ENCODE measurements around the gene LRRC47.

The LRRC47 gene

DNA sequence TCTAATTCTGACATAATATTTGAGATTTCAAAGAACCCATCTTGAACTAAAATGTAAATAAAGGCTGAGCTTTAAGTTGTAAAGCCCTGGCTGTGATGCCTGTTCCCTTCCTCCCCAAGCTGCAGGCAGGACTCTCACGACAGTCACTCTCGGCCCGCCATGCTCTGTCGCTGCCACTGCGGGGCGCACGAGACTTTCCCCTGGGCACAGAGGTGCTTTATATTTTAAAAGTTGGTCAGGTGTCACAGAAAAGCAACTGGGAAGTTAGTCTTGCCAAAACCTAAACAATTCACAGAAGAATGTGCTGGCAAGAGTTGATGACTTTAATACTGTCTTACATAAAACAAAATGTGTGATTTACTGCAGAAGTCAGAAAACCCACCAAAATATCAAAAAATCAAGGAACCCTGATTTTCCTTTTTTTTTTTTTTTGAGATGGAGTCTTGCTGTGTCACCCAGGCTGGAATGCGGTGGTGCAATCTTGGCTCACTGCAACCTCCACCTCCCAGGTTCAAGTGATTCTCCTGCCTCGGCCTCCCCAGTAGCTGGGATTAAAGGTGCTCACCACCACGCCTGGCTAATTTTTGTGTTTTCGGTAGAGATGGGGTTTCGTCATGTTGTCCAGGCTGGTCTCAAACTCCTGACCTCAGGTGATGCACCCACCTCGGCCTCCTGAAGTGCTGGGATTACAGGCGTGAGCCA, 10.7 kb downstream of the LRRC47 start:
- no peak for DNase-seq (ENCODE audit: low spot score)

DNA sequence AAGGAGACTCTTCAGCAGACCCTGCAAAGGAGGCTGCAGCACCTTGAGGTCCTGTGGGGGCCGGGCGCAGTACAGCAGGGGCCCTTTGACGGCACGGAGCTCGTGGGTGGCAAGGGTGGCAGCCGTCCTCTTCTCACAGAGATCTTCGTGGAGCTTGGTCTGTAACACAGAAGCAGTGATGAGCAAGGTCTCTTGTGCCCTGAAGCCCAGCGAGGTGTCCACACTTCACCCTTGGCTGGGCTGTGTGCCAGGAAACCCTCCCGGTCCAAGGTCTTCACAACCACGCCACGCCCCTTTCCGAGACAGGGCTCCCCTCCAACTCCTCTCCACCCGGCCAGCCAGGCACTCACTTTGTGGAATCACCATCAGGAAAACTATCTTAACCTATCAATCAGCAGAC, 11.3 kb downstream of the LRRC47 start:
- no peak for DNase-seq (ENCODE audit: low spot score)

DNA sequence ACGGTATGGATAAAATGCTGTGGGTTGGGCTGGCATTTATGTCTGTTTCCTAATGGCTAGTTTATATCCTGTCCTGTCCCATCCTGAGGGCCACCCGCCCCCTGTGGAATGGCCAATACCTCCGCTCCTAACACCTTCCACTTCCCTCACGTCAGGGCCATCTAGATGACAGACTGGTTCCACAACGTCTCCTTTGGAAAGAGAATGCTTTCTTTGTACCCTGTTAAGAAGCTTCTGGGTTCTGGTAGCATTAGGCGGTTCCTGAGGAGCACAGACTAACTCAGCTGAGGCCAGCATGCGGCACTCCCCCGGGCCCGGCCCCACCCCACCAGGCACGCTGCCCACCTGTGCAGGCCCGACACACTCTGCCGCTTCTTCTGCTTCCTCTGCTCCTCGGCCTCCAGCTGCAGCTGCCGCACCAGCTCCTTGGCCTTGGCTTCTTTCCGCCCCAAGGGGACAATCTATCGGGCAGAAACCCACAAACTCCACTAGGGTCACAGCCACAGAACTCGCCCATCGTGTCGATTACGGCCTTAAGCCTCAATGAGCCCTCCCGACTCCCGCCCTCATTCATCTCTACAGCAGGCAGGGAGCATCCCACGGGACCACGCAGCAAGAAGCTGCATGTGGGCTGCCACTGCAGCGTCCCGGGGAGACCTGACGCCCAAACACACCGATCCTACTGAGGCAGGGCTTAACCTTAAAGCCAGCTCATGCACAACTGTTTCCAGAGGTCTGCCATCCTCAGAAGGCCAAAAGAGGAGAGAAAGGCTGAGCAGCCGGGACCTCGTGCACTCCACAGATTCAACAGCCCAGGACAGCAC, 12.4 kb downstream of the LRRC47 start:
- DNase-seq (ENCODE audit: low spot score) = no peak

DNA sequence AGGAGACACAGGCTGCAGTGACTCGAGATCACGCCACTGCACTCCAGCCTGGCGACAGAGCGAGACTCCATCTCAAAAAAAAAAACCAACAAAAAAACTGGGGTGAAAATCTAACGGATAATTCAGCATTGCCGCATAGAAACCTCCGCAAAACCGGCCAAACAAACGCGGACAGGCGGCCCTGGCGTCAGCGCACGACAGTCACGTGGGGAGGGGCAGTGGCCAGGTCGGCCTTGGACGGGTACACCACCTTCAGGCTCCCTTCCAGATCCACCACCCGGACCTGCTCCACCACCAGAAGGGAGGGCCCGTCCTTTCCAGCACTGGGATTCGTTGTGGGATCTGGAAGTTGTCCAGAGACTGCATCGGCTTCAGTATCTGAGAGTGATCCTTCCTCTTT, 15.4 kb downstream of the LRRC47 start:
- DNase-seq (ENCODE audit: low spot score) = no peak

DNA sequence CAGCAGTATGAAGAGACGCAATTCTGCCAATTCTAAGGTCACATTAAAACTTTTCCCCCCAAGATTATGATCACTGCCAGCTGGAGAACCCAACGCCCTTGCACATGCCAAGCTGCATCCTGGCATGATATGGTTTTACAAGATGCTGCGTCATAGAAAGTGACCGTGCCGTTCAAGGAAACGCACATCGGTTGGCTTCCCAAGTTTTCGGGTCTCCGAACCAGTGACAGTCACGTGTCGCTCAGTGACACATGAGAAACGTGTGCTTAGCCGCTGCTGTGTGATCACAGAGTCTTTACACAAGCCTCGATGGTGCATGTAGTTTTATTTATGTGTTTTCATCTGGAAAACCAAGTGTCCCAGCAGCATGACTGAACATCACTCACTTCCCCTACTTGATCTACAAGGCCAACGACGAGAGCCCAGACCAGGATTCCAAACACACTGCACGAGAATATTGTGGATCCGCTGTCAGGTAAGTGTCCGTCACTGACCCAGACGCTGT, 16.3 kb downstream of the LRRC47 start:
- no peak for DNase-seq (ENCODE audit: low spot score)

DNA sequence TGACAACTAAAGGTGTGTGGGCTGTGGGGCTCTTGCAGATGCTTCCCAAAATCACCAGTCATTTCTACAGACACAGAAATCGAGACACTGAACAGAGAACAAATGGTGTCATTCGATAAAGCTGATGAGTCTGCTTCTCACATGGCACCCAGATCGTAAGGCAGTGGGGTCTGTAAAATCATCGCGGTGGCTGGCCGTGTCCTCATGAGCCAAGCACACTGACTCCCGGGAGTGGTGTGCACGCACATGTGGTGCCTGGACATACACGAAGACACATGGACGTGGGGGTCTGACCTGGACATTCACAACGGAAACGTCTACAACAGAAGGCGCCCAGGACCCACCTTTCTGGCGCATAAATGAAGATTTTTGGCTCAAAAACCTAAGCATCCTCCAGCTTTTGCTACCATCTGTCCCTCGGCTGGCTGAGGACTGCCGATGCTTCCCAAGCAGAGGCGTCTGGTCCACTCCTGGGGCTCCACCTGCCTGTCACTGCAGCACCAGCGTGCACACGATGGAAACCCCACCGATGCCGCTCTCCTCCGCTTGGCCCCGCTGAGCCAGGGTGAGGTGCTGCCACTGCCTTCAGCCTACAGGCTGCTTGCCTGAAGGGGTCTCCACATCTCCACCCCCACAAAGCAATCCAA, 16.9 kb downstream of the LRRC47 start:
- DNase-seq (ENCODE audit: low spot score) = no peak

DNA sequence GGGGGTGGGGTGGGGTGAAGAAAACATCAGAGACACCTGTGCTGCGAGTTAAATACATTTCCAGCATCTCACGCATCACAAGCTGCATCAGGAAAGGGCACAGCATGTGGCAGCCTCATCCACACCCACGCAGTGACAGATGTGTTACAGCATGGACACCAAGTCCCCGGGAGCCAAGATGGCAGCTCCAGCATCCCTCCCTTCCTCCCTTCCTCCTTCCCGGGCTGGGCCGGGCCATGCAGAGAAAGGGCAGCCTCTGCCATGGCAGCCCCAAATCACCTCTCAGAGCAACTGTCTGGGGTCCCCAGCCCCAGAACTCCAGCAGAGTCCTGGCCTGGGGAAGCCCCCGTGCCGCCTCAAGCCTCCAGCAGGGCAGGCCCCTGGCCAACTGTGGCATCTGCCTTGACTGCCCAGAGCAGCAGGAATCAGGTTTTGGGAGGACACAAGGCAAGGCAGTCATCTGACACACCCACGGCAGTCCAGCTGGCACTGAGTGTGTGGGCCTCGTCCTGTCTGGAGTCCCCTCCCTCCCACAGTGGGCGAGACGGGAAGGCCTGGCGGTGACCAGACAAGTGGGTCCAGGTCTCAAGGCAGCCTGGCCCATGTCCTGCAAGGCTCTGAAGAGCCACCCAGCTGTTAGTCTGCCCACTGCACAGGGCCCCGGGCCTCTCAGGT, 17.6 kb downstream of the LRRC47 start:
- DNase-seq (ENCODE audit: low spot score) = no peak

DNA sequence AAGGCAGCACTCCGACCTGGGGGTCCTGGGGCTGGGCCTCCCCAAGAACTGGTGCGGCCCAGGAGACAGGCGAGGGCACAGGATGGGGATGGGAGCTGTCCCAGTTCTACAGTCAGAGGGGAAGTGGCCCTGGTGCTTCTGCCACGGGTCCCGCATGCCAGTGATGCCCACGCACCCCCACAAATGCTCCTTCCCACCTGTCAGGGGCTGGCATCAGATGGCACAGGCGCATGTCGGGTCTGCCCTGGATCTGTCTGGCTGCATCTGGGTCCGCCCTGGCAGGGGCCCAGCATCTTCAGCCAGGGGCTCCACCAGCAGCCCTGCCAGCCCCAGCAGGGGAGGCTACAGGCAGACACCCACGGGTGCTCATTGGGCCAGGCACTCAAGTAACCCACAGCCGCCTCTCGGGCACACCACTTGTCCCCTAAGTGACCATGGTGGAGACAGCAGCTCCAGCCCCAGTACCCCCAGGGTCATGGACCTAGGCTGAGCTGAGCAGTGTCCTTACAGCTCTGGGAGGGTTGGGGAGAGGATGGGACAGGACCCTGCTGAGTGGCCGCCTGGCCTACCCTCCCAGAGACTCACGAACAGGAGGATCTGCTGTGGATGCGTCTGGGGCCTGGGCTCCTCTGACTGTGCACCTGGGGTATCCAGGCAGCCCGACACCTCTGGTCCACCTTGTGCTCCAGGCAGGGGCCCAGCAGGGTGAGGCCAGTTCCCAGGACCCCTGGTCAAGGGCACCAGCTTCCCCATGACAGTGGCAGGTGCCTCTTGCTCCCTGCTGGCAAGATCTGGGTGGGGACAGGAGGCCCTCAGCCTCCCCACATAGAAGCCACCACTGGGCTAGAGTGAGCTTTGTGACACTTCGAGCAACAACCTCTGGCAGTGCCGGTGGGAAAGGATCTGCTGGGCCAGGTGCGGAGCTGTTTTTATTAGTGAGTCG, 18.4 kb downstream of the LRRC47 start:
- peak; percentile 60 for DNase-seq (ENCODE audit: low spot score)

DNA sequence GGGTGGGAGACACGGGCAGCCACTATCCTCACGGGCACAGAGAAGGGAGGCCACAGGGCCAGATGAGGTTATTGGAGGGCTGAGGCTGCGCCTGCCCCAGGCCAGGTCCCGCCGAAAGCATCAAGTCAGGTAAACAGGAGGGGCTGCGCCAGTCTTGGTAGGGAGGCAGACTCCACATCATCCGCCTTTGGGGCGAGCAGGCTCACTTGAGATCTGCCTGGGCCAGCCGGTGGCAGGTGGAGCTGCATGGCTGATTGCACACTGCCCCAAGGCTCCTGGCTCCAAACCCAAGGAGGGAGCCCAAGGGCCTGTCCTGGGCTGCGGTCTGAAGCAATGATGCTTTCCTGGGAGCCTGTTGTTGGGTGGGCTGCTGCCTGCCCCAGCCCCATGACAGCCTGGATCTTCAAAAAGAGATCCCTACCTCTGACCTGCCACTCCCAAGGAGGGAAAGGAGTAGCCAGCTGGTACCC, 19.2 kb downstream of the LRRC47 start:
- DNase-seq (ENCODE audit: low spot score) = no peak

DNA sequence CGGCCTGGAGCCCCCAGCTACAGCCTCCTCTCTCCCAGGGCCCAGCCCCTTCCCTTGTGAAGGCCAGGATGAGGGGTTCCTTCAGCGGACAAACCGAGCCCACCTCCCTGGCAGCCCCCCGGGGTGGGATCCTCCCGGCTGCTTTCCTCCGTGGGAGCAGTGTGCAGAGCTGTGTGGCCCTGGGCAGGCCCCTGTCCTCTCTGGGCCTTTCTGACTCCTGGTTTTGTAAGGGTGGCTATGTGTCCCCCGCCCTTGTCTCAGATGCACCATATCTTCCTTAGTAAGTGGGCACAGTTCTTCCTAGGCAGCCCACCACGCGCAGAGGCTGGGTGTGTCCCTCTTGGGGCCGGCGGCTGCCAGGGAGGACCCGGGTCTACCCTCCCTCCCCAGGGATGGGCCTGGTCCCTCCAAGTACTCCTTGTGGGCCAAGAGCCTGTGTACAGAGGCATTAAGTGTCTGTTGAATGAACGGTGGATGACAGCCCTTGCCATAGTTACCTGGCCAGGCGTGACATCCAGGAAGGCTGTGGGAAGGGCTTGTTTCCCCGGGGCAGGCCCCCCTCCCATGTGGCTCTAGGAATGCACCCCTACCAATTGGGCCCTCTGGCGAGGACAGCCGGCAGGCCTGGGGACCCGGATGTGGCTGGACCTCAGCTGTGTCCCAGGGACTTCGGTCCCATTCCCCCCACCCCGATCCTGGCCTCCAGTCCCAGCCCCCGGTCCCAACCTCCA, 19.9 kb downstream of the LRRC47 start:
- DNase-seq (ENCODE audit: low spot score) = no peak

DNA sequence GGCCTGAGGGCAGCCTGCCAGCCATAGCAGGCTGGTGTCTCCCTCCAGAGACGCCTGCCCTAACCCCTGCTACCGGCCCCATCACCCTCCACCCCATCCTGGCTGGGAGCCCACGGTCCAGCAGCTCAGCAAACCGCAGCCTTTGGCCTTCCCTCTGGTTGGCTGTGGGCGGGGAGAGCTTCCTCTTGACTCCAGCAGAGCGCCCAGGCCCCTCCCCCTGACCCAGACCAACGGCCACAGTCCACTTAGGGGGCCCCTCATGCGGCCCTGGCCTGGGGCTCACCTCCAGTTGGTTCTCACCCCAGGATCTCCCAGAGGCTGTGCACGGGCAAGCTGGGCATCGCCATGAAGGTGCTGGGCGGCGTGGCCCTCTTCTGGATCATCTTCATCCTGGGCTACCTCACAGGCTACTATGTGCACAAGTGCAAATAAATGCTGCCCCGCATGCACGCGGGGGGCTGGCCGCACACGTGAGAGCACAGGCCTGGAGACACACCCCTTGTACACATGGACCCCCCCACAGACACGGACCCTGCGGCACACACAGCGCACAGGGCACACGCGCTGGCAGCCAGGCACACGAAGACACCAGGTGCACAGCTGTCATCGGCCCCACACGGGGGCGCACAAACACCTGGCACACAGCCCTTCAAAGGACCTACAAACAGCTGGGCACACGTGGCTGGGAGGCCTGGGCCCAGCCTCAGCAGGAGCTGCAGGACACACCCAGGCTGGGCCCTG, 20.6 kb downstream of the LRRC47 start:
- DNase-seq (ENCODE audit: low spot score) = peak; percentile 87

DNA sequence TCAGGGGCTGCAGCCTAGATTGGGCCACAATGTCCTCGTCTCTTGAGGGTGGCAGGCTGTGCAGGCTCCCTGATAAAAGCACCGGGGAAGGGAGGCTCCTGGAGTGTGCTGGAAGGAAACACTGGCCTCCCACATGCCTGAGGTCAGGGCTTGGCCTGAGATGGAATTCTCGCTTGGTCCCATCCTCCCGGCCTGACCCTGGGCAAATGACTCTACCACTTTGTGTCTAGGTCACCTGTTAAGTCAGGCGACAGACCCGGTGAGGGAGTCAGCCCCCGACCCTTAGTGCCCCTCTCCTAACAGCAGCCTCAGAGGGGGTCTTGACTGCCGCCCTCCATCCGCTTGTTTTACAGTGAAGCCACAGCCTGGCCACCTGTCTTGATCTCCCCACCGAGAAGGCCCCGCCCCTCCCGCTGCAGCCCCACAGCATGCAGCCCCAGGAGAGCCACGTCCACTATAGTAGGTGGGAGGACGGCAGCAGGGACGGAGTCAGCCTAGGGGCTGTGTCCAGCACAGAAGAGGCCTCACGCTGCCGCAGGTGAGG, 21.3 kb downstream of the LRRC47 start:
- peak; percentile 78 for DNase-seq (ENCODE audit: low spot score)

DNA sequence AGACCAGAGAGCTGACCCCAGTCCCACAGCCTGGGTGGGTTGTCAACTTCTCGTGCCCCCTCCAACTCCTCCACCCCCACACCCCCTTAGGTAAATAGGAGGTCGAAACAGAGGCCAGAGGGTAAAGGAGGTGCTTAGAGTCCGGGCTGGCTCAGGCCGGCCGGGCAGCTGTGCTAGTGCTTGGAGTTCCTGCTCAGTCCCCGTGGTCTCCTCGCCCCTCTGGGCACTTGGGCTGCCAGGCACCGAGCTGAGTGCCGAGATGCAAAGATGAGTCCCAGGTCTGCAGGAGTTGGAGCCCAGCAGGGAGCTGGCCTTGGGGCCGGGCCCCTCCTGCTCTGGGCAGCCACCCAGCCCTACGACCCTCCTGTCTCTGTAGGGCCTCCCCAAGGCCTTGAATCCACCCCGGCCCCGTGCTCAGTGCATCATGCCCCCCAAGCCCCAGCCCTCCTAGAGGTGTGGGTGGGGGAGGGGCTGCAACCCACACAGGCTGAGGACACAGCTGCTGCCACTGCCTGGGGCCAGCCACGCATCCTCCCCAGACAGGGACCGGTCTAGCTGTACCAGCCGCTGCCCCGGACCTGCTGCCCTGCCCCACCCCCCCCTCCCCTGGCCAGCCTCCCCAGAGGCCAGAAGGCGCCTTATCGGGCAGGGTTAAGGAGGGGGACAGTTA, 21.9 kb downstream of the LRRC47 start:
- DNase-seq (ENCODE audit: low spot score) = no peak

DNA sequence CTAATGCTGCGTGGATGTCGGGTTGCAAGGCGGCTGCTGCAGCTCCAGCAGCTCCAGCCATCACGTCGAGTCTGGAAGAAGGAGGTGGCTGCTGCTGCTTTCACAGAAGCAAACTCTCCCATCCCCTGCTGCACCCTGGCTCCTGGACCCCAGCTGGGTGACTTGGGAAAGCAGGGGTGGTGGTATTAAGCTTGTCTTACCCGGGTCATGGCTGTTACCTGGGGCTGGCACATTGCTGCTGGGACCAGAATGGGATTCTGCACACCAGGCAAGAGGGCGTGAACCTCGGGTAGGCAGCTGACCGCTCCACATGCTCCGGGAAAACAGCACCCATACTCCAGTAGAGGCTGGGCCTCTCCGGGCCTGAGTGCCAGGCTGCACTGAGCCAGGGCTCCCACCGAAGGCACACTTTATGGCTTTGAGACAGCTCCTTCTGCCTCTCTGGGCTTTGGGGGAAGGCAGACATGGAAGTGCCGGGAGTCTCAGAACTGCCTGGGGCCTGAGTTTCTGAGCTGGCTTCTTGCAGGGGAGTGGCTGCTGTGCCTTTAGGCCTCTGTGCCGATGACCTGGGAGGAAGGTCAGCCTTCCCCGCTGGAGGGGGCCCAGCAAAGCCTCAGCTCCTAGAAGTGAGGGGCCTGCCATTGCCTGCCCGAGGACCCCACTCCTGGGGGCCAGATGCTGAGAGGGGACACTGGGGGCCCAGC, 22.6 kb downstream of the LRRC47 start:
- DNase-seq (ENCODE audit: low spot score) = no peak

DNA sequence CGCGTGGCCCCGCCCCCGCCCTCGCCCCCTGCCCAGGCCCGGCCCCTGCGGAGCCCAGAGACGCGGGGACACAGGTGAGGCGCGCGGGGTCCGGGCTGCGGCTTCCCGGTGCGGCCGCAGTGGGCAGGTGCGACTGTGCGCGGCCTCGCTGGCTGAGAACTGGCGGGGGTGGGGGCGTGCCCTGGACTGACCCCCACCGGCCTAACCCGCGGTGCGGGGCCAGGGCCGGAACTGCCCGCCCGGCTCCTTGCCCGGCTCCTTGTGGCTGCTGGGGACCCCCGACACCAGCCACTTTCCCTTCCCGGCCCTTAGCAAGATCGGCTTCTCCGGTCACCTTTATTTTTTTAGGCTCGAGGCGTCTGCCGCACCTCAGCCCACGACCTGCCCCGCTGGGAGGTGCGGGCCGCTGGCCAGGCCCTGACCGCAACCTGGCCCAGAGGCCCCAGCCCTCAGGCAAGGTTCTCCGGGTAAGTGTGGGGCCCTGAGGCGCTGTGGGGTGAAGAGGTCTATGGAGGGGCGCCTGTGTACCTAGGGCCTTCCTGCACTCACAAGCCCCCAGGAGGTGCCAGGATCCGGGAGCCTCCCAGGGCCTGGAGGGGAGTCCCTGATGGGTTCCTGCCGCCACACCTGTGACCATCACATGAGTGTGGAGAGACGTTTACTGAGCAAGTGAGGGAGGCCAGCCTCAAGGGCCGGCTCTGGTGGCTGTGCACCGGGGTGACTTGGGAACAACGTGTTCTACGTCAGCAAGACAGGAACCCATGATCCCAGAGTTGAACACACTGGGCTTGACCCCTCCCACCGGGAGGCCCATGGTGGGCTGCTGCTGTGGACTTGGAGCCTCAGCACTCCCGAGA, 23.4 kb downstream of the LRRC47 start, which contains the start of gene SMIM1:
SMIM1 (plus strand) TSS at position 35 of the 857 bp plus-strand sequence. CDS start 2,625 bp downstream, outside the sequence.
- DNase-seq (ENCODE audit: low spot score) = no peak

DNA sequence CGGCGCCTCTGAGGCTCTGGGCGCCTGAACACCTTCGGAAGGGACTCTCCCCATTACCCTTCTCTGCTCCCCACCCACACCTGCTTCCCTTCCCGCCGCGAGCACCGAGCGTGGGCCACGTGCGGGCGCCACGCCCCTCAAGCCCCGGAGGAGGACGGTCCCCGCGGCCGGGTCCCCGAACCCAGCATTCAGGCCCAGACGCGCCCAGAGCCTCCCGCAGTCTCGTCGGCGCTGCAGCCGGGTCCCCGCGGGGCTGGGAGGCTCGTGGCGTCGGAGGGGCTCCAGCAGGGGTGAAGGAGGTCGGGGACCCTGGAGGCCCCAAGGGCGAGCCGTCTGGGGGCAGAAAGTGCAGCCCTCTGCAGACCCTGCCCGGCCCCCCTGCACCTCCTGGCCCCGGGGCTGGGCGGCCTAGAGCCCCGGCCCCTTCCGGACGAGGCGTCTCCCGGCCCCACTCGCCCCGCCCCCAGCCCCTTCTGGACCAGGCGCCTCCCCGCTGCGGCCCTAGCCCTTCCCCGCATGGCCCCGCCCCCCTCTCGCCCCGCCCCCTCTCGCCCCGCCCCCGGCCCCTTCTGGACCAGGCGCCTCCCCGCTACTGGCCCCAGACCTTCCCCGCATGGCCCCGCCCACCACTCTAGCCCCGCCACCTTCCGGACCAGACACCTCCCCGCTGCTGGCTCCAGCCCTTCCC, 24.1 kb downstream of the LRRC47 start:
- DNase-seq (ENCODE audit: low spot score) = peak; percentile 90

Data from hepatic stellate cell (primary cell).